Gastrocnemius medialis (tissue), 4 donors: ENCODE data around the gene OR3A2. TPM values are rescaled to one million over a fixed set of nuclear protein-coding genes. Genes with fewer than 3 reads are reported as not detected.
"Not testable (repeated sequence)": the region's sequence is repeated elsewhere in the genome, so short reads cannot be mapped to it uniquely, and the experiment has no call there.

ENCODE experiments used
- ATAC-seq, 2 donors: fragments of 150-250 bp; one replicate each; pipeline ENCODE4 v1.9.1; 2016
- DNase-seq, 2 donors: peaks; one replicate each; pipeline ENCODE4 v3.0.0-alpha.2; 2019
- H3K27ac ChIP-seq, 4 donors: fragments of 200-600 bp; sonication (generic); 1 replicate in 1 of 4; 2 replicates in 3 of 4; pipeline ENCODE4 v1.5.1; 2016 to 2018; ENCODE audit warnings: mild to moderate bottlenecking in 2 of 4, moderate library complexity in 1 of 4
- H3K27me3 ChIP-seq, 3 donors: fragments of 200-600 bp; sonication (generic) in 2 of 3; 1 replicate in 1 of 3; 2 replicates in 2 of 3; pipeline versions ENCODE4 v1.5.1 to v1.6.0; 2016 to 2019; ENCODE audit warnings: mild to moderate bottlenecking in 1 of 3, moderate library complexity in 1 of 3
- H3K36me3 ChIP-seq, 2 donors: fragments of 200-600 bp; sonication (generic) in 1 of 2; one replicate each; pipeline ENCODE4 v1.5.1; 2017 to 2018
- H3K4me1 ChIP-seq, 2 donors: fragments of 200-600 bp; sonication (generic) in 1 of 2; one replicate each; pipeline ENCODE4 v1.5.1; 2016 to 2017; ENCODE audit warnings: mild to moderate bottlenecking in 2 of 2
- H3K4me3 ChIP-seq, 4 donors: fragments of 200-600 bp; sonication (generic) in 3 of 4; 1 replicate in 1 of 4; 2 replicates in 3 of 4; pipeline ENCODE4 v1.5.1; 2016 to 2019; ENCODE audit warnings: mild to moderate bottlenecking in 2 of 4
- H3K9me3 ChIP-seq, 3 donors: fragments of 200-600 bp; sonication (generic) in 2 of 3; 1 replicate in 1 of 3; 2 replicates in 2 of 3; pipeline ENCODE4 v1.5.1; 2016 to 2019
- CTCF ChIP-seq, 5 experiments: fragments of 450-650 bp in 3 of 5; fragments of 200-600 bp in 2 of 5; sonication (generic) in 2 of 5; IDR thresholded peaks in 4 of 5; conservative IDR thresholded peaks in 1 of 5; 1 replicate in 4 of 5; 2 replicates in 1 of 5; pipeline ENCODE4 v1.5.1; 2016 to 2019; ENCODE audit warnings: antibody characterized with exemption in 5 of 5, mild to moderate bottlenecking in 3 of 5, moderate library complexity in 3 of 5
- POLR2A ChIP-seq, 2 donors: fragments of 450-650 bp; IDR thresholded peaks; one replicate each; pipeline ENCODE4 v1.6.1; 2017; ENCODE audit warnings: antibody characterized with exemption in 2 of 2, mild to moderate bottlenecking in 2 of 2, moderate library complexity in 2 of 2
- in situ Hi-C, 4 donors: fragments of 200-750 bp; cut with MboI; loops; one replicate each; pipeline versions ENCODE4 v1.15.0 to v1.8.0; 2017; ENCODE audit warnings: low sequenced_read_pairs in 4 of 4
- intact Hi-C: fragments of 100-400 bp; cut with DNase I; formaldehyde crosslinking; loops from one replicate; pipeline ENCODE4 v1.15.1; 2023; ENCODE audit warnings: low total_unique reads
- total RNA-seq, 4 donors: library from RNA; depleted of rRNA; stranded (reverse); fragments of >200 nt; gene quantifications; one replicate each; pipeline versions ENCODE4 v1.1.0 to v1.2.3, GENCODE V29; 2016

Gene OR3A2
- total RNA-seq, 4 donors from 2014 or later: 0.46 to 0.65 TPM; not detected in 2

DNA sequence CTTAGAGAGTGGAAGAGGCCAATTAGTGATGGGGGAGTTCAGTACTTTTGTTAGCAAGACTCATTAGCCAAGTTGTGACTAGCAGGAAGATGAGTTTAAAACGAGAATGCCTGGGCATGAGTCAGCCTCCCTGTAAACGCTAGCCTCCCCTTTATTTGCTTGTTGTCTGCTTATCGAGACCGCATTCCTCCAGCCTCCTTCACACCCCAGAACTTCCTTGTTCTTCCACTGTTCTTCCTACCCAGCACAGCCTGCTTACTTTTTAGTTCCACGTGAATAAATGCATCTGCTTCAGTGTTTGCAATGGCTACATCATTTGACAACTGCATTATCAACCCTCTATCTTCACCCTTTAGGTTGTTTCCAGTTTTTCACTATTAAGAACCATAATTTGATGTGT, 67.8 kb downstream of the OR3A2 start:
- no peak for DNase-seq
- ATAC-seq: no peak
- Histone ChIP-seq H3K9me3 (no peaks in the 10 kb centered on the region), H3K36me3 (no peaks in the 10 kb centered on the region), H3K4me3 (no peak overlapping the region), H3K27me3 (no peaks in the 10 kb centered on the region), H3K27ac (no peak overlapping the region), H3K4me1 (no peaks in the 10 kb centered on the region)
- in situ Hi-C loops (no loop called here), intact Hi-C loops (no loop called here)
- TF ChIP-seq CTCF (IDR thresholded peaks at IDR 0.05 in 4 of 5, conservative IDR thresholded peaks at IDR 0.05 in 1 of 5): no peak
- no peak for TF ChIP-seq POLR2A (IDR thresholded peaks at IDR 0.05)

- DNase-seq (no peak), ATAC-seq (no peak)
- no peak for TF ChIP-seq POLR2A (IDR thresholded peaks at IDR 0.05)
- TF ChIP-seq CTCF (IDR thresholded peaks at IDR 0.05 in 4 of 5, conservative IDR thresholded peaks at IDR 0.05 in 1 of 5): no peak
- Histone ChIP-seq H3K4me3 (no peak overlapping the region), H3K9me3 (no peaks in the 10 kb centered on the region), H3K36me3 (no peaks in the 10 kb centered on the region), H3K27me3 (no peaks in the 10 kb centered on the region), H3K4me1 (no peaks in the 10 kb centered on the region), H3K27ac (no peak overlapping the region)
- intact Hi-C loops (no loop called here), in situ Hi-C loops (no loop called here)
Observed at GRCh38 chr17:3316836-3317235, 69.3 kb downstream of the OR3A2 start.

DNA sequence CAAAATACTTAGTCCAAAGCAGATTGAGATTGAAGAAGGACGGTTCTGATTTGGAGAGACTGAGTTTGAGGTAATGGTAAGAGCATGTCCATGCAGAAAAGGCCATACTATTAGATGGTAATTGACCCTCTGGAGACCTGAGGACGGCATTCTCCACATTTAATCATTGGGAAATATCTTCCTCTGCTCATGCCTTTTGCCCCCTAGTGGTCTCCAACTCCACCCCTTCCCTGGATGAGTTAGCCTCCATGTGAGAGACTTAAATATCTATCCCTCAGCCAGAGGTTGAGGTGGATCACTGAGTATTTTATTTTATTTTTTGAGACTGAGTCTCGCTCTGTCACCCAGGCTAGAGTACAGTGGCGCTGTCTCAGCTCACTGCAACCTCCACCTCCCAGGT, 77.5 kb downstream of the OR3A2 start:
- Histone ChIP-seq H3K4me1 (no peaks in the 10 kb centered on the region), H3K36me3 (no peaks in the 10 kb centered on the region), H3K4me3 (no peak overlapping the region), H3K27ac (no peak overlapping the region), H3K9me3 (no peaks in the 10 kb centered on the region), H3K27me3 (no peaks in the 10 kb centered on the region)
- ATAC-seq (no peak), DNase-seq (no peak)
- in situ Hi-C loops (no loop called here), intact Hi-C loops (no loop called here)
- TF ChIP-seq POLR2A (IDR thresholded peaks at IDR 0.05) (no peak), CTCF (IDR thresholded peaks at IDR 0.05 in 4 of 5, conservative IDR thresholded peaks at IDR 0.05 in 1 of 5) (no peak)

DNA sequence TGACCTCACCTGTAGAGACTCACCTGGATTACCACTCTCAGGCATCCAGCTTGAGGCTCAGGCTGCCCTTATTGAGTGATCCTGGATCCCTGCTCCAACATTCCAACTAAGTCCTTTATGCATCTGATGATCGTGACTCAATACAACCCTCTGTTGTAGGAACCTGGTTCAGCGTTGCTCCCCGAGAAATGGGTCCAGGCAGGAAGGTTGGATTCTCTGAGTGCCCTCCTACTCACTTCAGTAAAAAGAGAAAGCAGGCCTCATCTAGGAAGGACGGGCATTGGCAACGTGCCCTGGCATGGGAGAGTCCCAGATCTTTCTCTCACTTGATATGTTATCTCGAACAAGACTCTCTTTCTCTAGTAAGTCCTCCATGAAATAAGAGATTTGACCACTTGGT, 87.8 kb downstream of the OR3A2 start, which contains the start of gene OR3A1:
Gene OR3A1, minus strand, starts transcription at position 101 of the 400 bp plus-strand sequence. CDS start 5,778 bp downstream, outside the sequence.
- ATAC-seq (no peak), DNase-seq (no peak)
- H3K4me3 ChIP-seq: no peak within 1 kb of the TSS
- peaks cover 0 to 5% (median 0%) of the 10 kb centered on the region in 3 donors for H3K27me3 ChIP-seq
- no peak for TF ChIP-seq CTCF (IDR thresholded peaks at IDR 0.05 in 4 of 5, conservative IDR thresholded peaks at IDR 0.05 in 1 of 5)
- TF ChIP-seq POLR2A (IDR thresholded peaks at IDR 0.05): no peak
- H3K4me1 ChIP-seq: no peaks in the 10 kb centered on the region
- H3K9me3 ChIP-seq: no peaks in the 10 kb centered on the region
- in situ Hi-C loops: no loop called here
- intact Hi-C loops: no loop called here
- H3K36me3 ChIP-seq: no peaks in the 10 kb centered on the region
- H3K27ac ChIP-seq: no peak within 1 kb of the TSS

DNA sequence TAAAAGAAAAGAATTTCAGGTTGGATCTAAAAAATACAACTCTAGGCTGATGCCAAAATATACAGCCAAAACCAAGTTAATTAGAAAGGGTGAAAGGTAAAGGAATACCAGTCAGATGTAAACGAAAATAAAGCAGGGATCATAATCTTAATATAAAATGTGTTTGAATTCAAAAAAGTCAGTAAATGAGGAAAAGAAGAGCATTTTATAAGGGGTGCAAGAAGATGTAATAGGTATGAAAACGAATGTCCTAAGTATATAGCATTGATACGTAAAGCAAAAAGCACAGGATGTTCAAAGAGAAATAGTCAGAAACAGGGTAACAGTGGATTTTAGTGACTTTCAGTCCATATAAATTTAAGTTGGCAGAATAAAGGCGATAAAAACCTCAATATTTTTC, 90.5 kb downstream of the OR3A2 start:
- in situ Hi-C loops: no loop called here
- Histone ChIP-seq H3K27me3 (peaks cover 0 to 6% (median 0%) of the 10 kb centered on the region in 3 donors), H3K4me1 (no peaks in the 10 kb centered on the region), H3K9me3 (no peaks in the 10 kb centered on the region), H3K27ac (no peak overlapping the region), H3K36me3 (no peaks in the 10 kb centered on the region), H3K4me3 (no peak overlapping the region)
- intact Hi-C loops: no loop called here
- no peak for TF ChIP-seq CTCF (IDR thresholded peaks at IDR 0.05 in 4 of 5, conservative IDR thresholded peaks at IDR 0.05 in 1 of 5)
- no peak for TF ChIP-seq POLR2A (IDR thresholded peaks at IDR 0.05)
- no peak for DNase-seq
- no peak for ATAC-seq

DNA sequence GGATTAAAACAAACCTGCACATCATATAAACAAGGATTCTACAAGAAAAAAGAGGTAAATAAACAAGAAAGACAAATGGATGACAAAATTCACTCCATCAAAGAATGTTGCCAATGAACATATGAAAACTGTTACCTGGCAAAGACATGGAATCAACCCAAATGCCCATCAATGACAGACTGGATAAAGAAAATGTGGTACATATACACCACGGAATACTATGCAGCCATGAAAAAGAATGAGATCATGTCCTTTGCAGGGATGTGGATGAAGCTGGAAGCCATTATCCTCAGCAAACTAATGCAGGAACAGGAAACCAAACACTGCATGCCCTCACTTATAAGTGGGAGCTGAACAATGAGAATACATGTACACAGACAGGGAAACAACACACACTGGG, 92.6 kb downstream of the OR3A2 start:
- intact Hi-C loops, H3K36me3 ChIP-seq, in situ Hi-C loops, H3K27me3 ChIP-seq, H3K27ac ChIP-seq, DNase-seq, H3K9me3 ChIP-seq, ATAC-seq, H3K4me3 ChIP-seq, H3K4me1 ChIP-seq: not testable (repeated sequence)
